Endothelial cell of umbilical vein (primary cell): ENCODE data around the gene NHP2. TPM values are rescaled to one million over a fixed set of nuclear protein-coding genes. Genes with fewer than 3 reads are reported as not detected.

Source experiments
- BruUV-seq: library from RNA; stranded (reverse); fragments of 400-500 nt; replicated peaks from 2 replicates; lab custom pipeline; 2021; lab: Mats Ljungman, UMichigan
- CTCF ChIA-PET: fragments of 300-600, 350-600 bp; sonication (Branson Sonifier 250); formaldehyde crosslinking; loops from one replicate; lab custom pipeline; 2021; ENCODE audit warnings: antibody characterized with exemption, inconsistent platforms; lab: Charles Lee
- POLR2A ChIA-PET: fragments of 300-600, 350-600 bp; sonication (Branson Sonifier 250); formaldehyde crosslinking; loops from one replicate; lab custom pipeline; 2021; ENCODE audit warnings: antibody characterized with exemption, inconsistent platforms; lab: Charles Lee
- DNase-seq: peaks from one replicate; pipeline ENCODE4 v3.0.0-alpha.2; 2011; ENCODE audit warnings: low read depth, low spot score
- FAIRE-seq: peaks from 2 replicates; lab custom pipeline; 2011; peaks lifted over from hg19 to GRCh38; lab: Jason Lieb, UNC
- H2AFZ ChIP-seq: 2 replicates; pipeline ENCODE4 v1.6.0; 2012; ENCODE audit warnings: low read depth, low read length, control low read depth, inconsistent platforms
- H3K27ac ChIP-seq: 2 replicates; pipeline ENCODE4 v1.5.1; 2011; ENCODE audit warnings: low read depth, mild to moderate bottlenecking, control low read depth, low read length, moderate library complexity; ENCODE audit not compliant: insufficient read depth
- H3K27me3 ChIP-seq, 2 experiments: 2 replicates each; pipeline versions ENCODE4 v1.6.0 to v1.6.1; 2011; ENCODE audit warnings: low read length in 2 of 2, mixed read lengths in 1 of 2; ENCODE audit not compliant: control insufficient read depth in 2 of 2, insufficient read depth in 2 of 2
- H3K36me3 ChIP-seq, 2 experiments: 2 replicates in 1 of 2; 3 replicates in 1 of 2; pipeline ENCODE4 v1.5.1; 2011; ENCODE audit warnings: low read length in 2 of 2, mild to moderate bottlenecking in 1 of 2, moderate library complexity in 1 of 2; ENCODE audit not compliant: control insufficient read depth in 2 of 2, insufficient read depth in 2 of 2; ENCODE audit errors: extremely low read depth in 1 of 2
- H3K4me1 ChIP-seq: 3 replicates; pipeline ENCODE4 v1.5.1; 2011; ENCODE audit warnings: mild to moderate bottlenecking, low read length; ENCODE audit not compliant: control insufficient read depth, insufficient read depth; ENCODE audit errors: extremely low read depth
- H3K4me2 ChIP-seq: 2 replicates; pipeline ENCODE4 v1.6.1; 2011; ENCODE audit warnings: low read length, control low read depth, mixed read lengths; ENCODE audit not compliant: insufficient read depth
- H3K4me3 ChIP-seq, 3 experiments: fragments of 200-600 bp in 1 of 3; sonication (generic), shearing (Covaris generic) in 1 of 3; replicated peaks in 1 of 3; 2 replicates each; pipeline ENCODE4 v1.5.1; 2011 to 2016; ENCODE audit warnings: control low read depth in 3 of 3, low read length in 3 of 3, mild to moderate bottlenecking in 2 of 3, inconsistent platforms in 1 of 3, low read depth in 1 of 3, moderate library complexity in 1 of 3; ENCODE audit not compliant: insufficient read depth in 1 of 3
- H3K79me2 ChIP-seq: 2 replicates; pipeline ENCODE4 v1.6.0; 2012; ENCODE audit warnings: low read length, inconsistent platforms; ENCODE audit not compliant: control insufficient read depth, insufficient read depth
- H3K9ac ChIP-seq: replicated peaks from 2 replicates; pipeline ENCODE3; 2011; ENCODE audit warnings: low read length, control low read depth; ENCODE audit not compliant: insufficient read depth; ENCODE audit errors: extremely low read depth
- H3K9me1 ChIP-seq: replicated peaks from 3 replicates; pipeline ENCODE4 v1.6.0; 2011; ENCODE audit warnings: mild to moderate bottlenecking, low read length; ENCODE audit not compliant: control insufficient read depth, insufficient read depth; ENCODE audit errors: extremely low read depth
- H3K9me3 ChIP-seq: replicated peaks from 2 replicates; pipeline ENCODE4 v1.5.1; 2012; ENCODE audit warnings: low read length, inconsistent platforms; ENCODE audit not compliant: control insufficient read depth, insufficient read depth
- H4K20me1 ChIP-seq: replicated peaks from 2 replicates; pipeline ENCODE3; 2011; ENCODE audit warnings: mild to moderate bottlenecking, low read length; ENCODE audit not compliant: control insufficient read depth, insufficient read depth; ENCODE audit errors: extremely low read depth
- EZH2 ChIP-seq: IDR thresholded peaks from 2 replicates; pipeline ENCODE4 v1.6.1; 2012; ENCODE audit warnings: borderline replicate concordance, low read depth, mild to moderate bottlenecking, moderate library complexity, low read length, inconsistent platforms; ENCODE audit not compliant: severe bottlenecking
- FOS ChIP-seq: IDR thresholded peaks from 2 replicates; pipeline ENCODE4 v1.6.1; 2011; ENCODE audit warnings: mild to moderate bottlenecking, low read length, moderate library complexity, borderline replicate concordance; ENCODE audit not compliant: insufficient read depth
- GATA2 ChIP-seq: IDR thresholded peaks from 2 replicates; pipeline ENCODE4 v1.7.0; 2011; ENCODE audit warnings: low read depth, mild to moderate bottlenecking, moderate library complexity, mixed read lengths, low read length; ENCODE audit not compliant: insufficient read length, insufficient read depth
- JUN ChIP-seq: IDR thresholded peaks from 2 replicates; pipeline ENCODE4 v1.6.1; 2011; ENCODE audit warnings: borderline replicate concordance, low read depth; ENCODE audit not compliant: insufficient read length, insufficient read depth
- MYC ChIP-seq: IDR thresholded peaks from one replicate; pipeline ENCODE4 v1.6.1; 2011; ENCODE audit warnings: mild to moderate bottlenecking, low read depth, low read length
- POLR2A ChIP-seq: IDR thresholded peaks from 2 replicates; pipeline ENCODE4 v1.6.1; 2012; ENCODE audit warnings: low read depth, mild to moderate bottlenecking, control low read depth, low read length
- POLR2AphosphoS5 ChIP-seq: IDR thresholded peaks from 2 replicates; pipeline ENCODE4 v1.6.1; 2012; ENCODE audit warnings: low read depth, mild to moderate bottlenecking, control low read depth, low read length, moderate library complexity; ENCODE audit not compliant: insufficient read depth
- dilution Hi-C: fragments of 300-500 bp; cut with MboI; formaldehyde crosslinking; loops from one replicate; pipeline ENCODE4 v1.15.0; 2019; ENCODE audit warnings: low sequenced_read_pairs; ENCODE audit not compliant: extremely low pct_ligation_motif_present
- intact Hi-C: fragments of 100-400 bp; cut with micrococcal nuclease; formaldehyde crosslinking; loops from one replicate; pipeline ENCODE4 v1.10.0; 2022
- polyA plus RNA-seq, 4 experiments: library from polyadenylated mRNA; depleted of rRNA in 3 of 4; stranded (reverse) in 3 of 4; unstranded in 1 of 4; fragments of >200 nt; gene quantifications; 2 replicates each; pipeline versions ENCODE4 v1.2.1 to v1.2.3, GENCODE V29; 2011 to 2012; ENCODE audit warnings: missing spikeins in 1 of 4
- total RNA-seq: library from RNA; stranded (reverse); gene quantifications from 2 replicates; pipeline ENCODE4 v1.2.3, GENCODE V29; 2021
- TF ChIP-seq, protein P1 (sequence below), 2 donors: IDR thresholded peaks; 1 replicate in 1 of 2; 2 replicates in 1 of 2; pipeline ENCODE4 v1.5.1; 2011; ENCODE audit warnings: low read length in 2 of 2, mild to moderate bottlenecking in 2 of 2, moderate library complexity in 2 of 2, control low read depth in 1 of 2, inconsistent platforms in 1 of 2, low read depth in 1 of 2; ENCODE audit not compliant: insufficient read depth in 1 of 2; ENCODE audit errors: extremely low read depth in 1 of 2
- TF ChIP-seq, protein P2 (sequence below): IDR thresholded peaks from 2 replicates; pipeline ENCODE4 v1.6.1; 2011; ENCODE audit not compliant: insufficient read depth, insufficient read length

The NHP2 gene
- total and polyA plus RNA-seq, 2 donors (not counting 3 experiments of a cell fraction or from before 2014, with no cell fraction given) = 205 to 220 TPM

DNA sequence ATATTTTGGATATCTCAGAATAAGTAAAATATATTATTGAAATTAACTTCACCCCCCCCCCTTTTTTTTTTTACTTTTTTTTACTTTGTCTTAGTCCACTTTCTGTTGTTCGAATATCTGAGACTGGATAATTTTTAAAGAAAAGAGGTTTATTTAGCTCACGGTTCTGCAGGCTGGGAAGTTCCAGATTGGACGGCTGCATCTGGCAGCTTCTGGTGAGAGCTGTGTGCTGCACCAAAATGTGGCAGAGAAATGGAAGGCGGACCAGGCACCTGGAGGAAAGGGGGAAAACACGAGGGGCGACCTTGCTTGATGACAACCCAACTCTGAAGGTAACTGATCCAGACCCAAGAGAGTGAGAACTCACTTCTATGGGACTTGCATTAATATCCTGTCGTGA is 39.1 kb upstream of the NHP2 start:
- Histone ChIP-seq H4K20me1 (no peaks in the 10 kb centered on the region), H3K9me3 (no peaks in the 10 kb centered on the region), H3K27ac (no peak overlapping the region), H3K4me1 (no peaks in the 10 kb centered on the region), H3K9ac (no peak overlapping the region), H3K36me3 (no peaks in the 10 kb centered on the region), H3K4me3 (no peak overlapping the region), H3K4me2 (no peak overlapping the region), H3K79me2 (no peaks in the 10 kb centered on the region), H2AFZ (no peak overlapping the region), H3K27me3 (peaks cover 3 to 12% of the 10 kb centered on the region in 2 experiments), H3K9me1 (no peaks in the 10 kb centered on the region)
- DNase-seq (no peak), FAIRE-seq (no peak)
- POLR2A ChIA-PET = no interaction called here
- BruUV-seq = no TSS peak
- dilution Hi-C loops = no loop called here
- CTCF ChIA-PET = interaction anchor here (0.9 kb wide), 1 partner anchor 9 kb away, joined by 3 read pairs; no protein-coding TSS in a partner anchor
- intact Hi-C loops = no loop called here
- no peak for TF ChIP-seq EZH2
- TF ChIP-seq, protein P1, sequence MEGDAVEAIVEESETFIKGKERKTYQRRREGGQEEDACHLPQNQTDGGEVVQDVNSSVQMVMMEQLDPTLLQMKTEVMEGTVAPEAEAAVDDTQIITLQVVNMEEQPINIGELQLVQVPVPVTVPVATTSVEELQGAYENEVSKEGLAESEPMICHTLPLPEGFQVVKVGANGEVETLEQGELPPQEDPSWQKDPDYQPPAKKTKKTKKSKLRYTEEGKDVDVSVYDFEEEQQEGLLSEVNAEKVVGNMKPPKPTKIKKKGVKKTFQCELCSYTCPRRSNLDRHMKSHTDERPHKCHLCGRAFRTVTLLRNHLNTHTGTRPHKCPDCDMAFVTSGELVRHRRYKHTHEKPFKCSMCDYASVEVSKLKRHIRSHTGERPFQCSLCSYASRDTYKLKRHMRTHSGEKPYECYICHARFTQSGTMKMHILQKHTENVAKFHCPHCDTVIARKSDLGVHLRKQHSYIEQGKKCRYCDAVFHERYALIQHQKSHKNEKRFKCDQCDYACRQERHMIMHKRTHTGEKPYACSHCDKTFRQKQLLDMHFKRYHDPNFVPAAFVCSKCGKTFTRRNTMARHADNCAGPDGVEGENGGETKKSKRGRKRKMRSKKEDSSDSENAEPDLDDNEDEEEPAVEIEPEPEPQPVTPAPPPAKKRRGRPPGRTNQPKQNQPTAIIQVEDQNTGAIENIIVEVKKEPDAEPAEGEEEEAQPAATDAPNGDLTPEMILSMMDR (IDR thresholded peaks at IDR 0.05; ENCODE audit: extremely low read depth in 1 of 2, insufficient read depth in 1 of 2, low read depth in 1 of 2, low read length in 2 of 2) = no peak
- TF ChIP-seq GATA2 = no peak

DNA sequence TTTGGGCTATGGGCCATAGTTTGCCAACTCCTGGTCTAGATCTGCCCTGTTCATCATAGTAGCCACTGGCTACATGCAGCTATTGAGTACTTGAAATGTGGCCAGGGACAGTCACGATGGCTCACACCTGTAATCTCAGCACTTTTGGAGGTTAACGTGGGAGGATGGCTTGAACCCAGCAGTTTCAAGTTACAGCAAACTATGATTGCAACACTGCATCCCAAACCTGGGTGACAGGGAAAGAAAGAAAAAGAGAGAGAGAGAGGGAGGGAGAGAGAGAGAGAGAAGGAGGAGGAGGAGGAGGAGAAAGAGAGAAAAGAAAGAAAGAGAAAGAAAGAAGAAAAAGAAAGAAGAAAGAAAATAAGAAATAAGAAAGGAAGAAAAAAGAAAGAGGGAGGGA is 38.6 kb upstream of the NHP2 start:
- FAIRE-seq (no peak), DNase-seq (no peak)
- Histone ChIP-seq H3K36me3 (no peaks in the 10 kb centered on the region), H3K4me2 (no peak overlapping the region), H3K27me3 (peaks cover 3 to 12% of the 10 kb centered on the region in 2 experiments), H3K4me1 (no peaks in the 10 kb centered on the region), H3K9ac (no peak overlapping the region), H3K9me3 (no peaks in the 10 kb centered on the region), H2AFZ (no peak overlapping the region), H3K27ac (no peak overlapping the region), H3K9me1 (no peaks in the 10 kb centered on the region), H3K4me3 (no peak overlapping the region), H3K79me2 (no peaks in the 10 kb centered on the region), H4K20me1 (no peaks in the 10 kb centered on the region)
- CTCF ChIA-PET = interaction anchor here (0.9 kb wide), 1 partner anchor 9 kb away, joined by 3 read pairs; no protein-coding TSS in a partner anchor
- no TSS peak for BruUV-seq
- POLR2A ChIA-PET = no interaction called here
- TF ChIP-seq, protein P1 (IDR thresholded peaks at IDR 0.05; ENCODE audit: extremely low read depth in 1 of 2, insufficient read depth in 1 of 2, low read depth in 1 of 2, low read length in 2 of 2) = no peak
- TF ChIP-seq, protein P2, sequence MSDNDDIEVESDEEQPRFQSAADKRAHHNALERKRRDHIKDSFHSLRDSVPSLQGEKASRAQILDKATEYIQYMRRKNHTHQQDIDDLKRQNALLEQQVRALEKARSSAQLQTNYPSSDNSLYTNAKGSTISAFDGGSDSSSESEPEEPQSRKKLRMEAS = no peak
- no peak for TF ChIP-seq GATA2
- TF ChIP-seq FOS = no peak
- TF ChIP-seq POLR2AphosphoS5 = no peak
- no peak for TF ChIP-seq JUN
- TF ChIP-seq EZH2 = no peak
- no peak for TF ChIP-seq POLR2A
- TF ChIP-seq MYC = no peak
- dilution Hi-C loops (no loop called here), intact Hi-C loops (no loop called here)
